ENCODE results near the gene PRKAG2. TPM values are rescaled to one million over a fixed set of nuclear protein-coding genes. Genes with fewer than 3 reads are reported as not detected.

The PRKAG2 gene
- total and polyA plus RNA-seq, 2 experiments from 2014 or later = 17.0 to 19.5 TPM

DNA sequence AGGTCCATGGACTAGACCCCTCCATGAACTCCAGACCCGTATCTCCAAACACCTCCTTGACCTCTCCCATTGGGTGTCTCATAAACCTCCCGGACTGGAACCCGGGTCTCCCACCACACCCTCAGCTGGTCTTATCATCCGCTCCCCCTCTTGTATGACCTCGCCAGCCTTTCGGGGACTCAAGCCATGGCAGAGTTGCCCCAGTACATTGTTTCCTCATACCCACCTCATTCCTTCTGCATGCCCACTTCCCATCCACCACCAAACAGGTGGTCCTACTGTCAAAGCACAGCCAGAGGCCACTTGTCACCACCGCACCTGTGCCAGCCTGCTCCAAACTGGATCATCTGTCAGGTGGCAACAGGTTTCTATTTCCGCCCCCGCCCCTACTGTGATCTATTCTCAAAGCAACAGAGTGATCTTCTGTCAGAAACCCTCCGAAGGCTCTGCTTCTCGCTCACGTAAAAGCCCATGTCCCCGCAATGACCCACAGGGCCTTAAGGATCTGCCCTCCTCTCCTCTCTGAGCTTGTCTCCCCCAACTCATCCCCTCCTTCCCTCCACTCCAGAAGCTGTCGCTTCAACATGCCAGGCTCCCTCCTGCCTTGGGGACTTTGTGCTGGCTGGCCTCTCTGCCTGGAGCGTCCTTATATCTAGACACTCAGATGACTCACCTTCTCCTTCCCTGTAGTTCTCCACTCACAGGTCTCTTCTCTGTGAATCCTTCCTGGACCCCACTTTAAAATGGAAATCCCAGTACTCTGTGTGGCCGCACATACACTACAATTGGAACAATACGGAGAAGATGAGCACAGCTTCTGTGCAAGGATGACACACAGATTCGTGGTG, 22.8 kb upstream of the PRKAG2 start:
- H3K27me3 ChIP-seq (replicated peaks; ENCODE audit: insufficient read depth) = peaks cover 49% of the 10 kb centered on the region
- no peaks in the 10 kb centered on the region for H4K20me1 ChIP-seq (ENCODE audit: insufficient read depth)
- H2AFZ ChIP-seq = no peak overlapping the region
- no peaks in the 10 kb centered on the region for H3K36me3 ChIP-seq (ENCODE audit: low read depth)
- no peak overlapping the region for H3K27ac ChIP-seq
- no peaks in the 10 kb centered on the region for H3K79me2 ChIP-seq (ENCODE audit: insufficient read depth)
- in situ Hi-C loops (cut with MboI) = no loop called here
- no peak overlapping the region for H3K4me2 ChIP-seq (ENCODE audit: unreplicated experiment)
- 63 to 65% methylated on average over 18 of the region's 18 CpGs for WGBS, 2 experiments (ENCODE audit: low coverage in 1 of 2, low lambda C conversion rate in 2 of 2, missing lambda C conversion rate in 2 of 2)
- TF ChIP-seq EZH2phosphoT487 (IDR thresholded peaks at IDR 0.05; ENCODE audit: insufficient read depth, low read depth) (no peak), EZH2 (IDR thresholded peaks at IDR 0.05; ENCODE audit: insufficient read depth, poor library complexity, severe bottlenecking) (no peak)
- H3K9ac ChIP-seq = no peak overlapping the region
- no peaks in the 10 kb centered on the region for H3K9me3 ChIP-seq (ENCODE audit: low read depth)
- no peaks in the 10 kb centered on the region for H3K4me1 ChIP-seq (ENCODE audit: insufficient read depth)
- peak; percentile 15 for DNase-seq
- no peaks in the 10 kb centered on the region for H3F3A ChIP-seq (ENCODE audit: insufficient read depth)
- no peaks in the 10 kb centered on the region for H3K9me2 ChIP-seq (ENCODE audit: insufficient read depth)
- H3K4me3 ChIP-seq = no peak overlapping the region

GRCh38 chr7:151897951-151898686, 21.2 kb upstream of the PRKAG2 start:
- TF ChIP-seq EZH2phosphoT487 (IDR thresholded peaks at IDR 0.05; ENCODE audit: insufficient read depth, low read depth) (no peak), EZH2 (IDR thresholded peaks at IDR 0.05; ENCODE audit: insufficient read depth, poor library complexity, severe bottlenecking) (no peak)
- Histone ChIP-seq H3K4me1 (ENCODE audit: insufficient read depth) (no peaks in the 10 kb centered on the region), H3K36me3 (ENCODE audit: low read depth) (no peaks in the 10 kb centered on the region)

GRCh38 chr7:151897161-151897731, 20.3 kb upstream of the PRKAG2 start:
- Histone ChIP-seq H3K36me3 (ENCODE audit: low read depth) (no peaks in the 10 kb centered on the region), H3K4me2 (ENCODE audit: unreplicated experiment) (no peak overlapping the region), H3K9me3 (ENCODE audit: low read depth) (no peaks in the 10 kb centered on the region), H3K79me2 (ENCODE audit: insufficient read depth) (no peaks in the 10 kb centered on the region), H3K9me2 (ENCODE audit: insufficient read depth) (no peaks in the 10 kb centered on the region), H3F3A (ENCODE audit: insufficient read depth) (no peaks in the 10 kb centered on the region), H3K9ac (no peak overlapping the region), H2AFZ (no peak overlapping the region), H4K20me1 (ENCODE audit: insufficient read depth) (no peaks in the 10 kb centered on the region), H3K27me3 (replicated peaks; ENCODE audit: insufficient read depth) (peaks cover 41% of the 10 kb centered on the region), H3K4me1 (ENCODE audit: insufficient read depth) (no peaks in the 10 kb centered on the region), H3K4me3 (no peak overlapping the region), H3K27ac (no peak overlapping the region)
- 21 to 24% methylated on average over 13 to 16 of the region's 16 CpGs for WGBS, 2 experiments (ENCODE audit: low coverage in 1 of 2, low lambda C conversion rate in 2 of 2, missing lambda C conversion rate in 2 of 2)
- in situ Hi-C loops (cut with MboI) = no loop called here
- TF ChIP-seq EZH2 (IDR thresholded peaks at IDR 0.05; ENCODE audit: insufficient read depth, poor library complexity, severe bottlenecking) = no peak
- no peak for TF ChIP-seq EZH2phosphoT487 (IDR thresholded peaks at IDR 0.05; ENCODE audit: insufficient read depth, low read depth)
- DNase-seq = no peak

More at GRCh38 chr7:151897951-151898686, 21.2 kb upstream of the PRKAG2 start:
- peaks cover 43% of the 10 kb centered on the region for H3K27me3 ChIP-seq (replicated peaks; ENCODE audit: insufficient read depth)
- no peaks in the 10 kb centered on the region for H3F3A ChIP-seq (ENCODE audit: insufficient read depth)
- H3K27ac ChIP-seq = no peak overlapping the region
- H3K4me2 ChIP-seq (ENCODE audit: unreplicated experiment) = no peak overlapping the region
- H2AFZ ChIP-seq = no peak overlapping the region
- in situ Hi-C loops (cut with MboI) = no loop called here
- H4K20me1 ChIP-seq (ENCODE audit: insufficient read depth) = no peaks in the 10 kb centered on the region
- H3K79me2 ChIP-seq (ENCODE audit: insufficient read depth) = no peaks in the 10 kb centered on the region
- no peak overlapping the region for H3K4me3 ChIP-seq
- H3K9me2 ChIP-seq (ENCODE audit: insufficient read depth) = no peaks in the 10 kb centered on the region
- H3K9me3 ChIP-seq (ENCODE audit: low read depth) = no peaks in the 10 kb centered on the region
- no peak overlapping the region for H3K9ac ChIP-seq
- WGBS, 2 experiments (ENCODE audit: low coverage in 1 of 2, low lambda C conversion rate in 2 of 2, missing lambda C conversion rate in 2 of 2) = 66 to 67% methylated on average over 17 to 18 of the region's 18 CpGs
- DNase-seq = no peak

- WGBS, 2 experiments (ENCODE audit: low coverage in 1 of 2, low lambda C conversion rate in 2 of 2, missing lambda C conversion rate in 2 of 2) = 55 to 68% methylated on average over 6 to 7 of the region's 7 CpGs
These were observed 19.6 kb upstream of the PRKAG2 start for GRCh38 chr7:151896486-151896885.

More at GRCh38 chr7:151896486-151896885, 19.6 kb upstream of the PRKAG2 start:
- no peaks in the 10 kb centered on the region for H3K9me3 ChIP-seq (ENCODE audit: low read depth)
- no peak overlapping the region for H3K27ac ChIP-seq
- H4K20me1 ChIP-seq (ENCODE audit: insufficient read depth) = no peaks in the 10 kb centered on the region
- no peaks in the 10 kb centered on the region for H3K36me3 ChIP-seq (ENCODE audit: low read depth)
- DNase-seq = no peak
- no peaks in the 10 kb centered on the region for H3F3A ChIP-seq (ENCODE audit: insufficient read depth)
- H3K9me2 ChIP-seq (ENCODE audit: insufficient read depth) = no peaks in the 10 kb centered on the region
- H3K27me3 ChIP-seq (replicated peaks; ENCODE audit: insufficient read depth) = peaks cover 39% of the 10 kb centered on the region
- H2AFZ ChIP-seq = no peak overlapping the region
- H3K4me3 ChIP-seq = no peak overlapping the region
- in situ Hi-C loops (cut with MboI) = no loop called here
- no peak overlapping the region for H3K9ac ChIP-seq
- H3K79me2 ChIP-seq (ENCODE audit: insufficient read depth) = no peaks in the 10 kb centered on the region
- TF ChIP-seq EZH2 (IDR thresholded peaks at IDR 0.05; ENCODE audit: insufficient read depth, poor library complexity, severe bottlenecking) (no peak), EZH2phosphoT487 (IDR thresholded peaks at IDR 0.05; ENCODE audit: insufficient read depth, low read depth) (no peak)
- no peak overlapping the region for H3K4me2 ChIP-seq (ENCODE audit: unreplicated experiment)
- H3K4me1 ChIP-seq (ENCODE audit: insufficient read depth) = no peaks in the 10 kb centered on the region
